PC-9 (cell line): ENCODE data around the gene TUBA4A. TPM values are rescaled to one million over a fixed set of nuclear protein-coding genes. Genes with fewer than 3 reads are reported as not detected.
"Not testable (repeated sequence)": the region's sequence is repeated elsewhere in the genome, so short reads cannot be mapped to it uniquely, and the experiment has no call there.

Experiments
- BruUV-seq: library from RNA; stranded (reverse); fragments of 400-500 nt; replicated peaks from 2 replicates; lab custom pipeline; 2021; lab: Mats Ljungman, UMichigan
- CTCF ChIA-PET: fragments of 300-600 bp; sonication (Branson Sonifier 250); formaldehyde crosslinking; loops from one replicate; lab custom pipeline; 2022; ENCODE audit warnings: antibody characterized with exemption; lab: Charles Lee
- POLR2A ChIA-PET: fragments of 300-600 bp; sonication (Branson Sonifier 250); formaldehyde crosslinking; loops from one replicate; lab custom pipeline; 2022; ENCODE audit warnings: antibody characterized with exemption; ENCODE audit not compliant: unreplicated experiment; lab: Charles Lee
- DNase-seq, 2 experiments: peaks; one replicate each; pipeline versions ENCODE4 v3.0.0 to v3.0.0-alpha.2; 2015 to 2022; ENCODE audit warnings: mixed read lengths in 1 of 2
- H2AFZ ChIP-seq: fragments of 200-600 bp; sonication (generic); 2 replicates; pipeline ENCODE4 v1.8.1; 2017; ENCODE audit warnings: antibody characterized with exemption
- H3F3A ChIP-seq: fragments of 200-600 bp; sonication (generic); 2 replicates; pipeline ENCODE4 v1.8.1; 2017; ENCODE audit warnings: antibody characterized with exemption, mild to moderate bottlenecking, low read depth; ENCODE audit not compliant: insufficient read depth
- H3K27ac ChIP-seq: fragments of 200-600 bp; sonication (generic); 2 replicates; pipeline ENCODE4 v1.6.1; 2016; ENCODE audit warnings: mixed run types
- H3K27me3 ChIP-seq: fragments of 200-600 bp; sonication (generic); 2 replicates; pipeline ENCODE4 v1.6.1; 2016; ENCODE audit warnings: low read depth, mixed run types; ENCODE audit not compliant: insufficient read depth
- H3K36me3 ChIP-seq: fragments of 200-600 bp; sonication (generic); 2 replicates; pipeline ENCODE4 v1.6.1; 2016; ENCODE audit warnings: low read depth, mixed run types
- H3K4me1 ChIP-seq: fragments of 200-600 bp; sonication (generic); replicated peaks from 2 replicates; pipeline ENCODE4 v1.6.1; 2016; ENCODE audit warnings: mixed run types; ENCODE audit not compliant: insufficient read depth
- H3K4me2 ChIP-seq: fragments of 200-600 bp; sonication (generic); 2 replicates; pipeline ENCODE4 v1.6.1; 2017; ENCODE audit warnings: mixed run types
- H3K4me3 ChIP-seq: fragments of 200-600 bp; sonication (generic); 2 replicates; pipeline ENCODE4 v1.6.1; 2016; ENCODE audit warnings: mixed run types
- H3K79me2 ChIP-seq: fragments of 200-600 bp; sonication (generic); 2 replicates; pipeline ENCODE4 v1.6.1; 2017; ENCODE audit warnings: low read depth, mixed run types
- H3K9me2 ChIP-seq: fragments of 200-600 bp; sonication (generic); 2 replicates; pipeline ENCODE4 v1.8.1; 2017; ENCODE audit warnings: mild to moderate bottlenecking; ENCODE audit not compliant: insufficient read depth
- H3K9me3 ChIP-seq: fragments of 200-600 bp; sonication (generic); 2 replicates; pipeline ENCODE4 v1.8.1; 2016; ENCODE audit warnings: low read depth; ENCODE audit not compliant: insufficient read depth
- H4K20me1 ChIP-seq: fragments of 200-600 bp; sonication (generic); 2 replicates; pipeline ENCODE4 v1.8.1; 2017; ENCODE audit not compliant: insufficient read depth
- CTCF ChIP-seq: fragments of 200-600 bp; sonication (generic); conservative IDR thresholded peaks from 2 replicates; pipeline ENCODE4 v1.6.1; 2017; ENCODE audit warnings: mixed run types, antibody characterized with exemption, mild to moderate bottlenecking, moderate library complexity
- intact Hi-C: fragments of 100-400 bp; cut with micrococcal nuclease; formaldehyde crosslinking; loops from one replicate; pipeline ENCODE4 v1.10.0; 2022; ENCODE audit not compliant: unreplicated experiment
- microRNA-seq: library from miRNA; unstranded; fragments of <30 nt; microRNA quantifications from one replicate; pipeline ENCODE4 v1.2.0, GENCODE V29; 2021; ENCODE audit warnings: borderline number of aligned reads, borderline replicate concordance
- total RNA-seq: library from RNA; stranded (reverse); gene quantifications from 2 replicates; pipeline ENCODE4 v1.2.3, GENCODE V29; 2021

The TUBA4A gene
- total RNA-seq, 1 experiment from 2014 or later: 157 TPM

GRCh38 chr2:219204425-219205164 lies 49.1 kb downstream of the TUBA4A start:
- Histone ChIP-seq H3K4me2 (no peak overlapping the region), H3F3A (peaks cover 14% of the 10 kb centered on the region; the same call in 1 of the 2 replicates), H3K9me2 (no peaks in the 10 kb centered on the region), H3K9me3 (no peaks in the 10 kb centered on the region), H3K36me3 (no peaks in the 10 kb centered on the region), H3K79me2 (no peaks in the 10 kb centered on the region), H3K4me3 (no peak overlapping the region), H4K20me1 (no peaks in the 10 kb centered on the region), H3K27me3 (no peaks in the 10 kb centered on the region), H3K27ac (no peak overlapping the region), H2AFZ (no peak overlapping the region), H3K4me1 (peaks cover 18% of the 10 kb centered on the region)
- no peak for TF ChIP-seq CTCF
- no peak for DNase-seq
- no TSS peak for BruUV-seq
- intact Hi-C loops: no loop called here
- CTCF ChIA-PET: no interaction called here
- POLR2A ChIA-PET: interaction anchor here (0.6 kb wide), 1 partner anchor 13 kb away, joined by 7 read pairs; no protein-coding TSS in a partner anchor

- intact Hi-C loops, H3K4me3 ChIP-seq, H3K4me1 ChIP-seq, H3K9me2 ChIP-seq, H3K79me2 ChIP-seq, H3F3A ChIP-seq, DNase-seq, CTCF ChIA-PET, POLR2A ChIA-PET, H3K27me3 ChIP-seq, H2AFZ ChIP-seq, H3K36me3 ChIP-seq, H3K9me3 ChIP-seq, H3K27ac ChIP-seq, H4K20me1 ChIP-seq, H3K4me2 ChIP-seq, BruUV-seq: not testable (repeated sequence)
Measured at GRCh38 chr2:219201331-219201730, 52.4 kb downstream of the TUBA4A start.

- H3K36me3 ChIP-seq, intact Hi-C loops, H3K27me3 ChIP-seq, H4K20me1 ChIP-seq, H3K9me3 ChIP-seq, H3K4me2 ChIP-seq, H2AFZ ChIP-seq, POLR2A ChIA-PET, BruUV-seq, H3F3A ChIP-seq, H3K9me2 ChIP-seq, H3K79me2 ChIP-seq, CTCF ChIA-PET, DNase-seq, H3K4me1 ChIP-seq, H3K27ac ChIP-seq, H3K4me3 ChIP-seq: not testable (repeated sequence)
Measured at GRCh38 chr2:219200502-219201326, 53.0 kb downstream of the TUBA4A start.

Small RNA genes lying within 50 kb of the gene (microRNA-seq; reads per million reads assigned to microRNA genes)
- gene MIR153-1: not detected

Other genes starting within 250 kb of the TUBA4A start
- gene CFAP65, start 212.4 kb downstream of the TUBA4A start, total RNA-seq: not detected in 2 replicates
- gene IHH, start 193.0 kb downstream of the TUBA4A start, total RNA-seq: not detected in 2 replicates
- 9.8 and 11.2 TPM in 2 replicates for gene NHEJ1, start 93.1 kb downstream of the TUBA4A start, total RNA-seq
- 7.1 and 7.9 TPM in 2 replicates for gene SLC23A3, start 83.9 kb downstream of the TUBA4A start, total RNA-seq
- 36.5 and 37.1 TPM in 2 replicates for gene CNPPD1, start 77.0 kb downstream of the TUBA4A start, total RNA-seq
- gene RETREG2, start 75.6 kb downstream of the TUBA4A start, total RNA-seq: 77.0 and 84.4 TPM in 2 replicates
- 24.6 and 39.4 TPM in 2 replicates for gene ZFAND2B, start 47.1 kb downstream of the TUBA4A start, total RNA-seq
- 33.7 and 41.4 TPM in 2 replicates for gene ABCB6, start 35.0 kb downstream of the TUBA4A start, total RNA-seq
- 56.0 and 64.5 TPM in 2 replicates for gene ATG9A, start 24.3 kb downstream of the TUBA4A start, total RNA-seq
- gene ANKZF1, start 24.1 kb downstream of the TUBA4A start, total RNA-seq: 62.2 and 65.1 TPM in 2 replicates
- 7.9 and 10.8 TPM in 2 replicates for gene GLB1L, start 8.5 kb downstream of the TUBA4A start, total RNA-seq
- gene STK16, start 8.4 kb downstream of the TUBA4A start, total RNA-seq: 39.6 and 47.2 TPM in 2 replicates
- gene TUBA4B, start 675 bp downstream of the TUBA4A start, total RNA-seq: not detected in 2 replicates
- gene DNAJB2, start 25.4 kb upstream of the TUBA4A start, total RNA-seq: 38.5 and 47.5 TPM in 2 replicates
- gene PTPRN, start 55.5 kb upstream of the TUBA4A start, total RNA-seq: not detected in 2 replicates
- gene RESP18, start 78.8 kb upstream of the TUBA4A start, total RNA-seq: not detected in 2 replicates
- 99.1 and 107 TPM in 2 replicates for gene DNPEP, start 134.0 kb upstream of the TUBA4A start, total RNA-seq
- 0.60 TPM in 1 of 2 replicates, not detected in the other for gene DES, start 164.5 kb upstream of the TUBA4A start, total RNA-seq
- gene SPEG, start 180.9 kb upstream of the TUBA4A start, total RNA-seq: 46.8 and 55.8 TPM in 2 replicates
- 44.7 and 57.2 TPM in 2 replicates for gene GMPPA, start 245.0 kb upstream of the TUBA4A start, total RNA-seq